HG03575 (cell line): Measurements from ENCODE around the gene GPAT2.
"Not testable (repeated sequence)": the region's sequence is repeated elsewhere in the genome, so short reads cannot be mapped to it uniquely, and the experiment has no call there.

Source experiments
- ATAC-seq: cut with Tn5 transposase; IDR thresholded peaks from one replicate; pipeline ENCODE4 v1.9.1; 2021; ENCODE audit not compliant: unreplicated experiment, insufficient number of reproducible peaks, low FRiP score; ENCODE audit errors: extremely low read depth

GPAT2 gene

GRCh38 chr2:95992520-95993272, 42.0 kb downstream of the GPAT2 start:
- not testable (repeated sequence) for ATAC-seq

GRCh38 chr2:95992102-95992501, 42.6 kb downstream of the GPAT2 start:
- not testable (repeated sequence) for ATAC-seq

- ATAC-seq = not testable (repeated sequence)
Measured at GRCh38 chr2:95991351-95992094, 43.2 kb downstream of the GPAT2 start, which contains the start of gene ANKRD36C. Gene ANKRD36C, minus strand, starts transcription at chr2:95991824. Its CDS starts 116 bp downstream, at chr2:95991708.

- not testable (repeated sequence) for ATAC-seq
Measured at GRCh38 chr2:95990884-95991283, 43.8 kb downstream of the GPAT2 start.
